Thyroid gland (tissue), 4 donors: Measurements from ENCODE around the gene BCL10. TPM values are rescaled to one million over a fixed set of nuclear protein-coding genes. Genes with fewer than 3 reads are reported as not detected.

ENCODE experiments used
- DNase-seq, 2 donors: peaks; one replicate each; pipeline ENCODE4 v3.0.0-alpha.2; 2019
- H3K27ac ChIP-seq, 3 donors: fragments of 200-600 bp; sonication (generic); 1 replicate in 2 of 3; 2 replicates in 1 of 3; pipeline ENCODE4 v1.5.1; 2016 to 2019; ENCODE audit warnings: mild to moderate bottlenecking in 1 of 3, moderate library complexity in 1 of 3
- H3K27me3 ChIP-seq: fragments of 200-600 bp; sonication (generic); one replicate; pipeline ENCODE4 v1.5.1; 2019
- H3K36me3 ChIP-seq, 2 donors: fragments of 200-600 bp; sonication (generic); one replicate each; pipeline ENCODE4 v1.5.1; 2016 to 2019
- H3K4me1 ChIP-seq, 2 donors: fragments of 200-600 bp; sonication (generic); one replicate each; pipeline ENCODE4 v1.5.1; 2017 to 2019
- H3K4me3 ChIP-seq, 3 donors: fragments of 200-600 bp; sonication (generic); replicated peaks in 1 of 3; 1 replicate in 2 of 3; 2 replicates in 1 of 3; pipeline ENCODE4 v1.5.1; 2016; ENCODE audit warnings: mild to moderate bottlenecking in 1 of 3
- H3K9me3 ChIP-seq: fragments of 200-600 bp; sonication (generic); one replicate; pipeline ENCODE4 v1.5.1; 2017
- POLR2A ChIP-seq, 2 donors: fragments of 450-650 bp; IDR thresholded peaks; one replicate each; pipeline ENCODE4 v1.6.1; 2017; ENCODE audit warnings: antibody characterized with exemption in 2 of 2, mild to moderate bottlenecking in 2 of 2, moderate library complexity in 1 of 2
- WGBS, 2 donors: methylation state at CpG; one replicate each; pipeline ENCODE4 v1.1.5; 2017; 5-methylcytosine and 5-hydroxymethylcytosine counted together
- intact Hi-C: fragments of 100-400 bp; cut with DNase I; formaldehyde crosslinking; loops from one replicate; pipeline ENCODE4 v1.15.1; 2023
- total RNA-seq, 4 donors: library from RNA; depleted of rRNA; stranded (reverse); fragments of >200 nt; gene quantifications; one replicate each; pipeline ENCODE4 v1.2.3, GENCODE V29; 2016
- TF ChIP-seq, protein P1 (sequence below), 6 experiments: fragments of 200-600 bp in 3 of 6; fragments of 450-650 bp in 3 of 6; sonication (generic) in 3 of 6; IDR thresholded peaks; one replicate each; pipeline ENCODE4 v1.5.1; 2016 to 2019; ENCODE audit warnings: antibody characterized with exemption in 6 of 6, mild to moderate bottlenecking in 2 of 6, inconsistent platforms in 1 of 6, moderate library complexity in 1 of 6

Gene BCL10
- total RNA-seq, 4 donors from 2014 or later: 13.6 to 28.5 (median 15.1) TPM

GRCh38 chr1:85230305-85230977, 46.0 kb downstream of the BCL10 start:
- no peak for TF ChIP-seq POLR2A (IDR thresholded peaks at IDR 0.05)
- TF ChIP-seq, protein P1, sequence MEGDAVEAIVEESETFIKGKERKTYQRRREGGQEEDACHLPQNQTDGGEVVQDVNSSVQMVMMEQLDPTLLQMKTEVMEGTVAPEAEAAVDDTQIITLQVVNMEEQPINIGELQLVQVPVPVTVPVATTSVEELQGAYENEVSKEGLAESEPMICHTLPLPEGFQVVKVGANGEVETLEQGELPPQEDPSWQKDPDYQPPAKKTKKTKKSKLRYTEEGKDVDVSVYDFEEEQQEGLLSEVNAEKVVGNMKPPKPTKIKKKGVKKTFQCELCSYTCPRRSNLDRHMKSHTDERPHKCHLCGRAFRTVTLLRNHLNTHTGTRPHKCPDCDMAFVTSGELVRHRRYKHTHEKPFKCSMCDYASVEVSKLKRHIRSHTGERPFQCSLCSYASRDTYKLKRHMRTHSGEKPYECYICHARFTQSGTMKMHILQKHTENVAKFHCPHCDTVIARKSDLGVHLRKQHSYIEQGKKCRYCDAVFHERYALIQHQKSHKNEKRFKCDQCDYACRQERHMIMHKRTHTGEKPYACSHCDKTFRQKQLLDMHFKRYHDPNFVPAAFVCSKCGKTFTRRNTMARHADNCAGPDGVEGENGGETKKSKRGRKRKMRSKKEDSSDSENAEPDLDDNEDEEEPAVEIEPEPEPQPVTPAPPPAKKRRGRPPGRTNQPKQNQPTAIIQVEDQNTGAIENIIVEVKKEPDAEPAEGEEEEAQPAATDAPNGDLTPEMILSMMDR (IDR thresholded peaks at IDR 0.05): peak in 1 of 6 experiments; percentile 14
- no peak for DNase-seq
- no peaks in the 10 kb centered on the region for H3K9me3 ChIP-seq
- intact Hi-C loops: no loop called here
- H3K4me1 ChIP-seq: peaks cover 7% of the 10 kb centered on the region in 2 donors
- H3K27me3 ChIP-seq: no peaks in the 10 kb centered on the region
- WGBS, 2 donors: 82 to 83% methylated on average over 8 of the region's 8 CpGs
- no peaks in the 10 kb centered on the region for H3K36me3 ChIP-seq
- H3K27ac ChIP-seq: no peak overlapping the region
- no peak overlapping the region for H3K4me3 ChIP-seq

GRCh38 chr1:85229574-85230097, 46.8 kb downstream of the BCL10 start:
- intact Hi-C loops: no loop called here
- DNase-seq: no peak
- Histone ChIP-seq H3K4me3 (no peak overlapping the region), H3K36me3 (no peaks in the 10 kb centered on the region), H3K4me1 (peaks cover 15% of the 10 kb centered on the region in 2 donors), H3K27me3 (no peaks in the 10 kb centered on the region), H3K9me3 (no peaks in the 10 kb centered on the region), H3K27ac (no peak overlapping the region)
- TF ChIP-seq, protein P1 (IDR thresholded peaks at IDR 0.05): no peak
- no peak for TF ChIP-seq POLR2A (IDR thresholded peaks at IDR 0.05)
- 81 to 87% methylated on average over 6 of the region's 6 CpGs for WGBS, 2 donors

- no peaks in the 10 kb centered on the region for H3K27me3 ChIP-seq
- no peak for TF ChIP-seq POLR2A (IDR thresholded peaks at IDR 0.05)
- TF ChIP-seq, protein P1 (IDR thresholded peaks at IDR 0.05): no peak
- no peaks in the 10 kb centered on the region for H3K9me3 ChIP-seq
- no peak for DNase-seq
- H3K4me1 ChIP-seq: peaks cover 20 to 21% of the 10 kb centered on the region in 2 donors
- intact Hi-C loops: no loop called here
- no peaks in the 10 kb centered on the region for H3K36me3 ChIP-seq
- H3K27ac ChIP-seq: no peak overlapping the region
- 55 to 86% methylated on average over 1 of the region's 1 CpG for WGBS, 2 donors
- H3K4me3 ChIP-seq: no peak overlapping the region
Observed at GRCh38 chr1:85228972-85229371, 47.5 kb downstream of the BCL10 start.

GRCh38 chr1:85225624-85226380, 50.6 kb downstream of the BCL10 start:
- Histone ChIP-seq H3K27ac (peak overlapping the region; percentile 2 to 71 (median 62)), H3K9me3 (no peaks in the 10 kb centered on the region), H3K36me3 (no peaks in the 10 kb centered on the region), H3K4me1 (peaks cover 20 to 21% of the 10 kb centered on the region in 2 donors), H3K27me3 (no peaks in the 10 kb centered on the region), H3K4me3 (no peak overlapping the region)
- WGBS, 2 donors: 55 to 57% methylated on average over 5 of the region's 5 CpGs
- TF ChIP-seq, protein P1 (IDR thresholded peaks at IDR 0.05): no peak
- no peak for TF ChIP-seq POLR2A (IDR thresholded peaks at IDR 0.05)
- intact Hi-C loops: no loop called here
- no peak for DNase-seq
